BE2C (cell line): ENCODE data around the gene SMOC1.

Source experiments
- DNase-seq: peaks from one replicate; pipeline ENCODE4 v3.0.0-alpha.2; 2020
- H3K27me3 ChIP-seq: fragments of 250-450 bp; sonication (Bioruptor Pico); 2 replicates; pipeline ENCODE4 v1.5.1; 2020; ENCODE audit warnings: mild to moderate bottlenecking
- H3K36me3 ChIP-seq: fragments of 250-450 bp; sonication (Bioruptor Pico); 2 replicates; pipeline ENCODE4 v1.5.1; 2020; ENCODE audit warnings: mild to moderate bottlenecking
- H3K4me1 ChIP-seq: fragments of 250-450 bp; sonication (Bioruptor Pico); 2 replicates; pipeline ENCODE4 v1.5.1; 2020
- H3K4me3 ChIP-seq: 2 replicates; pipeline ENCODE4 v1.5.1; 2011; ENCODE audit warnings: low read depth, low read length
- H3K9me3 ChIP-seq: fragments of 250-450 bp; sonication (Bioruptor Pico); 2 replicates; pipeline ENCODE4 v1.5.1; 2020
- CTCF ChIP-seq: IDR thresholded peaks from 2 replicates; pipeline ENCODE4 v1.5.1; 2012; ENCODE audit warnings: mild to moderate bottlenecking, low read depth, low read length

SMOC1 gene

GRCh38 chr14:70049605-70050004, 170.4 kb downstream of the SMOC1 start:
- Histone ChIP-seq H3K4me3 (no peak overlapping the region), H3K27me3 (no peaks in the 10 kb centered on the region), H3K4me1 (no peaks in the 10 kb centered on the region; the same call in 1 of the 2 replicates), H3K36me3 (no peaks in the 10 kb centered on the region), H3K9me3 (no peaks in the 10 kb centered on the region)
- no peak for TF ChIP-seq CTCF
- DNase-seq = peak; percentile 22

- no peaks in the 10 kb centered on the region for H3K27me3 ChIP-seq
- no peak for DNase-seq
- H3K4me1 ChIP-seq = no peaks in the 10 kb centered on the region; the same call in 1 of the 2 replicates
- no peaks in the 10 kb centered on the region for H3K36me3 ChIP-seq
- no peak overlapping the region for H3K4me3 ChIP-seq
- TF ChIP-seq CTCF = no peak
- no peaks in the 10 kb centered on the region for H3K9me3 ChIP-seq
Measured at GRCh38 chr14:70050136-70050535, 170.9 kb downstream of the SMOC1 start.

- Histone ChIP-seq H3K4me3 (no peak overlapping the region), H3K27me3 (peaks cover 1% of the 10 kb centered on the region; the same call in 1 of the 2 replicates), H3K9me3 (no peaks in the 10 kb centered on the region), H3K4me1 (no peaks in the 10 kb centered on the region; the same call in 1 of the 2 replicates), H3K36me3 (no peaks in the 10 kb centered on the region)
- DNase-seq = no peak
- TF ChIP-seq CTCF = no peak
Measured at GRCh38 chr14:70052990-70053389, 173.8 kb downstream of the SMOC1 start.

GRCh38 chr14:70057519-70058136, 178.4 kb downstream of the SMOC1 start:
- TF ChIP-seq CTCF = no peak
- no peaks in the 10 kb centered on the region for H3K36me3 ChIP-seq

GRCh38 chr14:70059545-70059944, 180.3 kb downstream of the SMOC1 start:
- no peaks in the 10 kb centered on the region for H3K4me1 ChIP-seq
- no peaks in the 10 kb centered on the region for H3K36me3 ChIP-seq
- no peak overlapping the region for H3K4me3 ChIP-seq
- peaks cover 19% of the 10 kb centered on the region for H3K27me3 ChIP-seq
- H3K9me3 ChIP-seq = no peaks in the 10 kb centered on the region
- no peak for TF ChIP-seq CTCF
- no peak for DNase-seq

More at GRCh38 chr14:70057519-70058136, 178.4 kb downstream of the SMOC1 start:
- DNase-seq = no peak
- Histone ChIP-seq H3K9me3 (no peaks in the 10 kb centered on the region), H3K4me3 (no peak overlapping the region), H3K27me3 (peaks cover 8% of the 10 kb centered on the region), H3K4me1 (no peaks in the 10 kb centered on the region)

- H3K4me3 ChIP-seq = no peak overlapping the region
- DNase-seq = no peak
- H3K9me3 ChIP-seq = no peaks in the 10 kb centered on the region
- H3K4me1 ChIP-seq = no peaks in the 10 kb centered on the region
- H3K27me3 ChIP-seq = peaks cover 19% of the 10 kb centered on the region
- no peaks in the 10 kb centered on the region for H3K36me3 ChIP-seq
- no peak for TF ChIP-seq CTCF
Measured at GRCh38 chr14:70061108-70061507, 181.9 kb downstream of the SMOC1 start.
